GM12891 (cell line): ENCODE measurements around the gene KIF16B.
A peak's percentile ranks its signal among the peaks of the same experiment; 100 is the strongest.
"Not testable (repeated sequence)": the region's sequence is repeated elsewhere in the genome, so short reads cannot be mapped to it uniquely, and the experiment has no call there.

Experiments used
- DNase-seq: peaks from one replicate; pipeline ENCODE4 v3.0.0; 2011; ENCODE audit warnings: low spot score; ENCODE audit not compliant: insufficient read length
- FAIRE-seq: peaks from 2 replicates; lab custom pipeline; 2011; peaks lifted over from hg19 to GRCh38; lab: Jason Lieb, UNC
- PAX5 ChIP-seq: IDR thresholded peaks from 2 replicates; pipeline ENCODE4 v1.6.1; 2011; ENCODE audit warnings: low read length, moderate library complexity, mild to moderate bottlenecking; ENCODE audit not compliant: insufficient read depth, severe bottlenecking
- POLR2A ChIP-seq: IDR thresholded peaks from 2 replicates; pipeline ENCODE4 v1.6.1; 2011; ENCODE audit warnings: low read depth, low read length, control low read depth
- POLR2AphosphoS5 ChIP-seq: IDR thresholded peaks from 2 replicates; pipeline ENCODE4 v1.6.1; 2011; ENCODE audit warnings: low read depth, low read length, control low read depth
- POU2F2 ChIP-seq: IDR thresholded peaks from 2 replicates; pipeline ENCODE4 v1.6.1; 2011; ENCODE audit warnings: low read depth, mild to moderate bottlenecking, control low read depth, low read length, moderate library complexity
- SPI1 ChIP-seq: IDR thresholded peaks from 2 replicates; pipeline ENCODE4 v1.6.1; 2011; ENCODE audit warnings: low read depth, low read length, control low read depth
- TAF1 ChIP-seq: IDR thresholded peaks from 2 replicates; pipeline ENCODE4 v1.6.1; 2011; ENCODE audit warnings: low read depth, low read length, control low read depth

KIF16B gene

GRCh38 chr20:16575390-16576140, 2.3 kb upstream of the KIF16B start:
- FAIRE-seq (no peak), DNase-seq (peak; percentile 16)
- TF ChIP-seq SPI1: no peak
- no peak for TF ChIP-seq POLR2AphosphoS5
- no peak for TF ChIP-seq PAX5
- no peak for TF ChIP-seq POU2F2
- TF ChIP-seq POLR2A: no peak
- TF ChIP-seq TAF1: no peak

- TF ChIP-seq PAX5 (no peak), SPI1 (no peak), POLR2AphosphoS5 (no peak), POLR2A (no peak), TAF1 (no peak), POU2F2 (no peak; the same call in 1 of the 2 replicates)
- DNase-seq (peak; percentile 76), FAIRE-seq (peak; percentile 78)
Observed at GRCh38 chr20:16574656-16575355, 1.6 kb upstream of the KIF16B start.

GRCh38 chr20:16571333-16571732, 1.9 kb downstream of the KIF16B start:
- FAIRE-seq (no peak), DNase-seq (no peak)
- TF ChIP-seq SPI1 (no peak), POLR2A (no peak), PAX5 (no peak), TAF1 (no peak), POLR2AphosphoS5 (no peak), POU2F2 (no peak)

DNA sequence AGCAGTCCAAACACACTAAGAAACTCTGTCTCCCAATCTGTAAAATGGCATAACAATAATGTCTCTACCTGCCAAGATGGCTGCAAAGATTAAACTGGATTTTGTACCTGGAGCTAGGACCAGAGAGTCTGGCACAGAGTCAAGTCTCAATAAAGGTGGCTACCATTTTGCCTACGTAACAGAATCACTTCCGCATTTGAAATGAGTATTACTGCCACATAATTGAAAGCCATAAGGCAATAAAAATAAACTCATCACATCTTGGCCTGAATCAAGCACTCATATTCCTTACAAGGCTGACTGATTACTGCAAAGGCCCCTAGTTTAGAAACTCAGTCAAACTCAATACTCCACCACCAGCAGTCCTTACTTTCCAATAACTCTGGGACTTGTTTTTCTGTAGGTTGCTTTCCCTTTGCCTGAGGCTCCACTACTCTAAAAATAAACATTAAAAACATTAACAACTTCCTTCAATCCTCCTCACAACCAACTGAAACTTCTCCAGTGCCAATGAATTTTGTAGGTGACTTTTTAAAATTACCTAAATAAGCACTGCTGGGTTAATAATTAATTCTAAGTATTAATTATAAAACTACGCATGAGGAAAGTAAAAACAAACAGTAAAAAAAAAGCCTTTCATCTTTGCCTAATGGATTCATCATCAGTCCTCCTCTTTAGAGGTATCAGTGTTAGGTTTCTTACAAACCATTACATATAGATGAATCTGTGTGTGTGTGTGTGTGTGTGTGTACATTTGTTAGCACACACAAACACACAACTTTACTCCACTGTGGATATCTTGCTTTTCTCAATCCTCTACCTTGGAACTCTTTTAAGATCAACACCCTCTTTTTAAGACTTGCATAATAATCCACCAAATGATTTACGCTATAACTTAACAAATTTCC, 3.7 kb downstream of the KIF16B start:
- FAIRE-seq: no peak
- TF ChIP-seq SPI1 (peak; percentile 24; the same call in 1 of the 2 replicates), POU2F2 (no peak)
- no peak for DNase-seq

DNA sequence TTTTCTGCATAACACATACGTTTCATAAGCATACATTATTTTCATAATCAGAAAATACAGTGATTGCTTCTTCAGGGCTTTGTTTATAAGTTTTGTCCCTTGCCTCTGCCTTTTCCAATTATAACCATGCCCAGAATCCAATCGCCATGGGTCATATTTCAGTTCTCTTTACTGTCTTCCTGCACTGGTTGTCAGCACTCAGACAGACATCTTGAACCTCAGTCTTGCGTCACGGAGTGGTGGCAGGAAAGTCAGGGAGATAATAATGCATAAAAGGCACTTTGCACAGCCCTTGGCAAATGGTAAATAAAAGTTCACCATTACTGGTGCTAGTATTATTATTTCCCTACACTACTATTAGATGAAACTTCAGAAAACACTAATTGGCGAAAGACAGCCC, 7.2 kb downstream of the KIF16B start:
- TF ChIP-seq POU2F2: no peak
- TF ChIP-seq POLR2A: no peak
- no peak for TF ChIP-seq SPI1
- TF ChIP-seq PAX5: no peak
- no peak for TF ChIP-seq POLR2AphosphoS5
- no peak for TF ChIP-seq TAF1
- FAIRE-seq: no peak
- DNase-seq: no peak

- not testable (repeated sequence) for DNase-seq, FAIRE-seq
Observed at GRCh38 chr20:16564079-16564478, 9.2 kb downstream of the KIF16B start.

GRCh38 chr20:16563066-16563806, 10.0 kb downstream of the KIF16B start:
- DNase-seq: no peak
- TF ChIP-seq POLR2AphosphoS5 (no peak), PAX5 (no peak), POU2F2 (no peak), SPI1 (no peak), TAF1 (no peak), POLR2A (no peak)
- no peak for FAIRE-seq

- FAIRE-seq (no peak), DNase-seq (no peak)
- no peak for TF ChIP-seq POLR2AphosphoS5
- TF ChIP-seq POLR2A: no peak
- no peak for TF ChIP-seq POU2F2
- no peak for TF ChIP-seq PAX5
- no peak for TF ChIP-seq TAF1
- no peak for TF ChIP-seq SPI1
Observed at GRCh38 chr20:16562259-16562658, 11.0 kb downstream of the KIF16B start.

GRCh38 chr20:16560661-16561060, 12.6 kb downstream of the KIF16B start:
- TF ChIP-seq POLR2A: no peak
- no peak for TF ChIP-seq TAF1
- TF ChIP-seq SPI1: no peak
- no peak for TF ChIP-seq PAX5
- no peak for TF ChIP-seq POU2F2
- no peak for TF ChIP-seq POLR2AphosphoS5
- FAIRE-seq (no peak), DNase-seq (no peak)
